ENCODE results near the gene RIPPLY2. TPM values are rescaled to one million over a fixed set of nuclear protein-coding genes. Genes with fewer than 3 reads are reported as not detected.
"Not testable (repeated sequence)": the region's sequence is repeated elsewhere in the genome, so short reads cannot be mapped to it uniquely, and the experiment has no call there.

RIPPLY2 gene
- total RNA-seq, 1 experiment from 2014 or later: 0.31 TPM

GRCh38 chr6:83889621-83890020, 36.5 kb downstream of the RIPPLY2 start:
- Mint-ChIP-seq H3K27ac (ENCODE audit: unreplicated experiment) (no peak overlapping the region), H3K27me3 (ENCODE audit: unreplicated experiment) (no peaks in the 10 kb centered on the region), H3K9me3 (ENCODE audit: low read depth, unreplicated experiment) (no peaks in the 10 kb centered on the region), H3K4me1 (ENCODE audit: low read depth, unreplicated experiment) (no peaks in the 10 kb centered on the region), H3K36me3 (ENCODE audit: insufficient read depth, unreplicated experiment) (no peaks in the 10 kb centered on the region), H3K4me3 (ENCODE audit: low read depth, unreplicated experiment) (no peak overlapping the region)
- intact Hi-C loops (cut with micrococcal nuclease; ENCODE audit: unreplicated experiment): no loop called here
- no TSS peak for BruUV-seq (replicated peaks)
- TF ChIP-seq CTCF (IDR thresholded peaks at IDR 0.05; ENCODE audit: unreplicated experiment): no peak
- CTCF ChIA-PET: no interaction called here
- DNase-seq: no peak

GRCh38 chr6:83890520-83890919, 37.4 kb downstream of the RIPPLY2 start:
- H3K4me1 Mint-ChIP-seq (ENCODE audit: low read depth, unreplicated experiment): no peaks in the 10 kb centered on the region
- no peak for DNase-seq
- no peaks in the 10 kb centered on the region for H3K36me3 Mint-ChIP-seq (ENCODE audit: insufficient read depth, unreplicated experiment)
- CTCF ChIA-PET: no interaction called here
- no peaks in the 10 kb centered on the region for H3K27me3 Mint-ChIP-seq (ENCODE audit: unreplicated experiment)
- H3K4me3 Mint-ChIP-seq (ENCODE audit: low read depth, unreplicated experiment): no peak overlapping the region
- TF ChIP-seq CTCF (IDR thresholded peaks at IDR 0.05; ENCODE audit: unreplicated experiment): no peak
- no peaks in the 10 kb centered on the region for H3K9me3 Mint-ChIP-seq (ENCODE audit: low read depth, unreplicated experiment)
- intact Hi-C loops (cut with micrococcal nuclease; ENCODE audit: unreplicated experiment): no loop called here
- BruUV-seq (replicated peaks): no TSS peak
- H3K27ac Mint-ChIP-seq (ENCODE audit: unreplicated experiment): no peak overlapping the region

- Mint-ChIP-seq H3K36me3 (ENCODE audit: insufficient read depth, unreplicated experiment) (no peaks in the 10 kb centered on the region), H3K4me1 (ENCODE audit: low read depth, unreplicated experiment) (no peaks in the 10 kb centered on the region), H3K9me3 (ENCODE audit: low read depth, unreplicated experiment) (no peaks in the 10 kb centered on the region), H3K27ac (ENCODE audit: unreplicated experiment) (no peak overlapping the region), H3K4me3 (ENCODE audit: low read depth, unreplicated experiment) (no peak overlapping the region), H3K27me3 (ENCODE audit: unreplicated experiment) (no peaks in the 10 kb centered on the region)
- no peak for DNase-seq
- no peak for TF ChIP-seq CTCF (IDR thresholded peaks at IDR 0.05; ENCODE audit: unreplicated experiment)
- BruUV-seq (replicated peaks): no TSS peak
- intact Hi-C loops (cut with micrococcal nuclease; ENCODE audit: unreplicated experiment): no loop called here
- CTCF ChIA-PET: no interaction called here
Observed at GRCh38 chr6:83891586-83891985, 38.4 kb downstream of the RIPPLY2 start.

GRCh38 chr6:83893024-83893423, 39.9 kb downstream of the RIPPLY2 start:
- no peaks in the 10 kb centered on the region for H3K27me3 Mint-ChIP-seq (ENCODE audit: unreplicated experiment)
- H3K4me1 Mint-ChIP-seq (ENCODE audit: low read depth, unreplicated experiment): no peaks in the 10 kb centered on the region
- no peaks in the 10 kb centered on the region for H3K36me3 Mint-ChIP-seq (ENCODE audit: insufficient read depth, unreplicated experiment)
- intact Hi-C loops (cut with micrococcal nuclease; ENCODE audit: unreplicated experiment): no loop called here
- DNase-seq: no peak
- CTCF ChIA-PET: no interaction called here
- H3K9me3 Mint-ChIP-seq (ENCODE audit: low read depth, unreplicated experiment): no peaks in the 10 kb centered on the region
- BruUV-seq (replicated peaks): no TSS peak
- H3K27ac Mint-ChIP-seq (ENCODE audit: unreplicated experiment): no peak overlapping the region
- H3K4me3 Mint-ChIP-seq (ENCODE audit: low read depth, unreplicated experiment): no peak overlapping the region
- TF ChIP-seq CTCF (IDR thresholded peaks at IDR 0.05; ENCODE audit: unreplicated experiment): no peak

GRCh38 chr6:83897094-83897493, 43.9 kb downstream of the RIPPLY2 start:
- H3K4me3 Mint-ChIP-seq (ENCODE audit: low read depth, unreplicated experiment); H3K4me1 Mint-ChIP-seq (ENCODE audit: low read depth, unreplicated experiment); H3K27me3 Mint-ChIP-seq (ENCODE audit: unreplicated experiment); intact Hi-C loops (cut with micrococcal nuclease; ENCODE audit: unreplicated experiment); H3K27ac Mint-ChIP-seq (ENCODE audit: unreplicated experiment); CTCF ChIA-PET; BruUV-seq (replicated peaks); H3K36me3 Mint-ChIP-seq (ENCODE audit: insufficient read depth, unreplicated experiment); DNase-seq; H3K9me3 Mint-ChIP-seq (ENCODE audit: low read depth, unreplicated experiment): not testable (repeated sequence)

Data from Calu3 (cell line).